Ramos (cell line): ENCODE measurements around the gene CSNK1D.
"Not testable (repeated sequence)": the region's sequence is repeated elsewhere in the genome, so short reads cannot be mapped to it uniquely, and the experiment has no call there.

Experiments
- in situ Hi-C: fragments of 300-500 bp; cut with MboI; formaldehyde crosslinking; loops from one replicate; pipeline ENCODE4 v1.14.3; 2022; ENCODE audit warnings: low sequenced_read_pairs; ENCODE audit not compliant: unreplicated experiment

CSNK1D gene

DNA sequence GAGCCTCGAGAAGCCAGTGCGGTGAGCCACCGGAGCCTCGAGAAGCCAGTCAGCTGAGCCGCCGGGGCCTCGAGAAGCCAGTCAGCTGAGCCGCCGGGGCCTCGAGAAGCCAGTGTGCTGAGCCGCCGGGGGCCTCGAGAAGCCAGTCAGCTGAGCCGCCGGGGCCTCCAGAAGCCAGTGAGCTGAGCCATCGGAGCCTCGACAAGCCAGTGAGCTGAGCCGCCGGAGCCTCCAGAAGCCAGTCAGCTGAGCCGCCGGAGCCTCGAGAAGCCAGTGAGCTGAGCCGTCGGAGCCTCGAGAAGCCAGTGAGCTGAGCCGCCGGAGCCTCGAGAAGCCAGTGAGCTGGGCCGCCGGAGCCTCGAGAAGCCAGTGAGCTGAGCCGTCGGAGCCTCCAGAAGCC, 18.8 kb downstream of the CSNK1D start:
- in situ Hi-C loops, result not testable (repeated sequence)

DNA sequence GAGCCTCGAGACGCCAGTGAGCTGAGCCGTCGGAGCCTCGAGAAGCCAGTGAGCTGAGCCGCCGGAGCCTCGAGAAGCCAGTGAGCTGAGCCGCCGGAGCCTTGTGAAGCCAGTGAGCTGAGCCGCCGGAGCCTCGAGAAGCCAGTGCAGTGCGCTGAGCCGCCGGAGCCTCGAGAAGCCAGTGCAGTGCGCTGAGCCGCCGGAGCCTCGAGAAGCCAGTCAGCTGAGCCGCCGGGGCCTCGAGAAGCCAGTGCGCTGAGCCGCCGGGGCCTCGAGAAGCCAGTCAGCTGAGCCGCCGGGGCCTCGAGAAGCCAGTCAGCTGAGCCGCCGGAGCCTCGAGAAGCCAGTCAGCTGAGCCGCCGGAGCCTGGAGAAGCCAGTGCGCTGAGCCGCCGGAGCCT, 19.4 kb downstream of the CSNK1D start:
- in situ Hi-C loops, result not testable (repeated sequence)

DNA sequence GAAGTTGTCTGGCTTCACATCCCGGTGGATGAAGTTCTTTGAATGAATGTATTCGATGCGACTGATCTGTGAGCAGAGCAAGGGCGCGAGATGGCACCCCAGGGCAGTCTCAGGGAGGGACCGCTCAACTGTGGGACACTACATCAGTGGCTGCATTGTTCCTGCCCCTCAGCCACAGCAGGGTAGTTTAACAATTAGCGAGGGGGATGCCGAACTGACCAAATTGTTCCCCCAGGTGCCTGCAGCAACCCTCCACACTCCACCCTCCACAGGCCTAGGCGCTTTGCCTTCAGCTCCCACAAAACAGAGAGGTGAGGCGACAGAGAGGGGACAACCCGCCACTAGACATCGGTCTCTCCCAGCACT, 20.3 kb downstream of the CSNK1D start:
- in situ Hi-C loops, result no loop called here

DNA sequence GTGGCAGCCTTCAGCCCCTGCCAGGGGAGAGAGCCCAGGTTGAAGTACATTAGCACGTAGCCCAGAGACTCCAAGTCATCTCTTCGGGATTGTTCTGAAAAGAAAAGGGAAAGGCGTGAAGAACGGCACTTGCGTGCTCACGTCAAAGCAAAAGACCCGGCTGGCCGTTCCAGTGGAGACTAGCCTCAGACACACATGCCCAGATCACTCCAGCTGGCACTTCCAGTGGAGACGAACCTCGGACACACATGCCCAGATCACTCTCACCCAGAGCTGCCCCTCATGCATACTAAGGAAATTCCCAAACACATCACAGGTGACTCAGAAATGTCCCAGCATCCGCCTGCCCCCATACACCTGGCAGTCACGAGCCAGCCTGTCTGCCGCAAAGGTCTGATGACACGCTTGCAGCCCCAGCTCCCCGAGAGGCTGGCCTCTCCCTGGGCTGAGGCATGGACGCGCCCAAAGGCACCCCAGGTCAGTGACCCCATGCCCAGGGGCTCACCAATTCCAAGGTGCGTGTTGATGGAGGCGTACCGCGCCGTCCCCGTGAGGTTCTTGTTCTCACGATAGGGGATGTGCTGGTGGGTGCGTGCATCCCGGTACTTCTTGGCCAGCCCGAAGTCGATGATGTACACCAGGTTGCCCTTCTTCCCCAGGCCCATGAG, 20.9 kb downstream of the CSNK1D start:
- in situ Hi-C loops, result no loop called here

DNA sequence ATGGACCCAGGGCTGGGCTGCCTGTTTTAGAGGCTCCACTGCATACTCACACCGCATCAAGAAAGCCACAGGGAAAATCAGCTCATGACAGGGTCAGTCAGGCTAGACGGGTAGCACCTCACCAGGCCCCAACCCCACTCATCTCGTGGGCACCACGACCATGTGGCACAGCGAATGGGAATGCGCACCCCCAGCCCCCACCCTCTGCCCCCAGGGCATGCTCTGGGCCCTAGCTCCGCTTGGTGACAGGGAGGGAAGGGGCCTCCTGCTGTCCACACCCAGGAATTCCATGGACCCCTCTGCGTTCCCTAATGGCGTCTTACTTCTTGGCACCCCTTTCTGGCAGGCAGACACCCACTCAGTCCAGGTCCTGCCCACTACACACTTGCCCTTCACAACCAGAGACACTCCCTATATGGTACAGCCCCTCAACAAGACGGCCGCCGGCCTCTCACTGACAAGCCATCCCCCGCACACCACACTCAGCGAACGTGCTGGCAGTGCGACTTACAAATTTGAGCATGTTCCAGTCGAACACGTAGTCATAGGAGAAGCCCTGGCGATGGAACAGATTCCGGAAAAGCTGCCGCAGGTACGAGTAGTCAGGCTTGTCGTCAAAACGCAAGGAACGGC, 22.5 kb downstream of the CSNK1D start:
- in situ Hi-C loops, result no loop called here

DNA sequence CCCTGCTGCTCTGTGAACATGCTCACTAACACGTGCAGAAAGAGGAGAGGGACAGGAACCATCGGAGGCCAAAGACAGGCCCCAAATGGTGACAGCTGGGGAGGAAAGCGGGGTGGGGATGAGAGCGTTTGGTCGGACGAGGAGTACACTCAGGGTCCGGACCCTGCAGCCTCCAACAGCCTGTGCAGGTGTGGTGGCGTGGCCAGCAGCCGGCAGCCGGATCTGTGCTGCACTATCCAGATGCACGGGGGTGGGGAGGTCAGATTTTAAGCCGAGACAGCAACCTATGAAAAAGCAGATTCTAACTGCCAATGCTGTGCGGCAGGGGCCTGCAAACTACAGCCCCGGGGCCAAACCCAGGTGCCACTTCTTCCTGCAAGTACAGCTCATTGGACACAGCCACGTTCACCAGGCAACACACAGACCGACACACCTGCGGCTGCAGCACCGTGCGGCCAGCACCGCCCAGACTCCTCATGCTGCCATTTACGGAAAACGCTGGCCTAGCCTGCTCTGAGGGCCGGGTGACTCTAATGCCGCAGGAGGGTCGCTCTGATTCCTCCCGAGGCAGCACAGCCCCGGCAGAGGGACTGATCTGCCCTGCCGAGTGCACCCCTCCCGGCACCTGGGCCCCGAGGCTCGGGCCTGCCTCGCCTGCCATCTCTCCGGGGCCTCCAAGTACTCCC, 23.5 kb downstream of the CSNK1D start:
- in situ Hi-C loops, result no loop called here

DNA sequence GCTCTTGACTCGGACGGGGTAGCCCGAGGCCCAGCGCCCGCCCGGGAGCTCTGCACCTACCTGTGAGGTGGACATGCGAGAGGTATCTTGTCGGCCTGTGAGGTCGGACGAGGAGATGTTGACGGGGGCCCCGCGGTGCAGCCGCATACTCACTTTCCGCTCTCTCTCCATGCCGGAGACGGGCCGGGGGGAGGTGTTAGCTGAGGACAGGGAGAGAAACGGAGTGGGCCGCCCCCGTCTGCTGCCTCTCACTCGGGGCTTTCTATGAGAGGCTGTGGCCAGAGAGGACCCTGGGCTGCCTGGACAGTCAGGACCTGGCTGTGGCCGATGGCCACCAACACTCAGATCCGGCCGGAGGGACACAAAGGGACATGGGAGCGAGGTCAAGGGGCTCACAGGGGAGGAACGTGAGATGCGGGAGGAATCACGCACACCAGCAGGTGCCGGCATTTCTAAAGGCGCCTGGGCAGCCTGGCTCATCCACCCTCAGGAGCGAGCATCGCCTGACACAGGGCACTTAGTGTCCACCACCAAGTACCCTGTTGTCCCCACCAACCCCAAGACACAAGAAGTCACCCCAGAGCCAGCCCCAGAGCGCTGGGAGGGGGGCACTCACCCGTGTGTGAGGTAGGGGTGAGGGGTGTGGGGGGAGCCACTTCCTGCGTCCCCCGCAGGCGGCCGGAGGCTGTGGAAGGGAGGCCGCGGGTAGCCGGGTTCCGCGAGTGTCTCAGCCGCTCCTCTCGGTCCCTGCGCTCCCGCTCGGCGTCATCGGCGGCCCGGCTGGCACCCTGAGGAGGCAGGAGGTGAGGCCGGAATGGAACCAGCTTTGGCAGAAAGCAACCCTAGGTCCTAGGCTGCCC, 24.5 kb downstream of the CSNK1D start:
- in situ Hi-C loops, result no loop called here

DNA sequence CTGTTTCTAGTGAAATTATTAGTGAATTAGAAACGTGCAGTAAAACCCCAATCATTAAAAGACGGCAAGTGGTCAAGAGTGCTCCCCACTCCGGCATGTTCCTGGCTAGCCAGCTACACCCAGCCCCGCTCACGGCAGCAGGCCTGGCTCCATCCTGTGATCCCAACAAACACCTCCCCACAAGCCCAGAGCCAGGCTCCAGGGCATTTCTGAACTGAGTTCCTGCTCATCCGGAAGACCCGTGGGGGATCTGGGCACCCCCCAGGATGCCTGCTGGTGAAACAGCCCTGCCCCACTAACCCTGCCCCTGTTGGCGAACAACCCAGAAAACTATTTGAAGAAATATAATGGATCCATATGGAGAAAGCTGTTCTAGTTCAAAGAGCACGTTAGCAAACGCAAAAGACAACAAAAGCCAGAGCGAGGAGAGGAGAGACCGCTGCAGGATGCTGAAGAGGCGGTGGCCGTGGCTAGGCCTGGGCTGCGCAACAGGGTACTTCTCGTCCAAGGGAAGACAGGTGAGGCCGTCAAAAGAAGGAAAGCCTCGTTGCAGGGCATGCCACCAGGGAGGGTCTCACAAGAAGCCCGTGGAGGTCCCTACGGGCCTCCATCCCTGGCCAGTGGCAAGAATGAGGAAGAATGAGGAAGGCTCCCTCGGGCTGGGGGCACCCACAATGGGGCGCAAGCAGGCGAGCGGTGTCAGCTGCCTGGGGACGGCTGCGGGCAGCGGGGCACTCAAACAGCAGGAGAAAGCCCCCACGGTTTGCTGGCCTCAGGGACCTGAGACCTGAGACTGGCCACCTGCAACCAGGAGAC, 25.4 kb downstream of the CSNK1D start:
- in situ Hi-C loops, result no loop called here

DNA sequence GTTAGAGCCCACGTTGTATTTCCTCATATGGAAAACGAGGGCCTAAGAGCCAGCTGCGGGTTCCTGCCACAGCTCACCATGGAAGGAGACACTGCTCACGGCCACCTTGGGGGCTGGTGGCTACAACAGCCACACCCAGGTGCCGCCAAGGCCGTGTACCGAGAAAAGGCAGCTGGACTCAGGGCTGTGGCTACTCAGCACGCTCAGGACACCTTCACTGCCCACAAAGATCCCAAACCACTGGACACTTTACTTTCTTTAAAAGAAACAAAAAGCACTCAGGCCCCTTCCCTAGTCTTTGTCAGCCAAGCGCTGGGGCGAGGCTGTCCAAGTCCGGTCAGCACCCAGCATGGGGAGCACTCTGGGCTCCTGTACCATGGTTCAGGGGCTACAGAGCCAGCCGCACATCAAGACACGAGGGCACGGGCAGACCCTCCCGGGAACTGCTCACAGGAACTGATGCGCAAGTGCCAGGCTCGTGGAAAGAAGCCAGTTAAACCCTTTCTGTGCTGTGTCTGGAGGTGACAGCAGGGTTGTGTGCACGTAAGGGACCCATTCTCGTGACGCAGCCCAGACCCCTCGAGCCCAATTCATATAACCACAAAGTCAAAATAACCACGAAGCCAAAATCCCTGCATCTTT, 26.2 kb downstream of the CSNK1D start:
- in situ Hi-C loops, result no loop called here

DNA sequence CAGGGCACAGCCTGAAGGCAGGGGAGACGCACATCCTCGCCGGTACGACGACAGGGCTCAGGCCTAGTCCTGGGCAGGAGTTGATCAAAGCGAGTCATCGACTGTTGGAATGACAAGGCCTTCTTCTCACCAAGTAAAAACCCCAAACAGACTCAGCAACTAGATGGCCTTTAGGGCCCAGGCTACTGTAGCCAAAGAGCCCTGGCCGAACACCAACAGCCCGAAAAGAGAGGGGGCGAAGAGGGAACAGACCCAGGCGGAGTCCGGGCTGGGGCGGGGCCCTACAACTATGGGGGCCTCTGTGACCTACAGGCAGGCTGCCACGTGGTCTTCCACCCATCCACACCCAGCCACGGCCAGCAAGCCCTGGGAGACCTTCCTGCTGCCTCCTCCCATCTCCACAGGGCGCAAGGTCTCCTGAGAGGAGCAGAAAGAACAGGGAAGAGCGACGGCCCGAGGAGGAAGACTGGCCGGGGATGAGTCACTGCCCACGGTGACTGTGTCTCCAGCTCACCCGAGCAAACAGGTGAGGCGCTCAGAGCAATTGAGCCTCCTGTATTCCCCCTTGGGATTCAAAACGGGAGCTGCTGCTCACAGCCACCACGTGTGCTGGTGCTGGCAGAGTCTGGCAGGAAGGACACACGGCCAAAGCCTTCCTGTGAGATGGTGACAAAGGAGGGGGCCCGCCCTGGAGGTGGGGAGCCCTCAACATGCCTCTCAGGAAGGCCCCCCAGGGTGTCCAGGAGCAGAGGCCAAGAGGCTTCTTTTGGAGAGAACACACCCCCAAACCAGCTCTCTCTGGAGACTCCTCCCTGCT, 26.9 kb downstream of the CSNK1D start:
- in situ Hi-C loops, result no loop called here

DNA sequence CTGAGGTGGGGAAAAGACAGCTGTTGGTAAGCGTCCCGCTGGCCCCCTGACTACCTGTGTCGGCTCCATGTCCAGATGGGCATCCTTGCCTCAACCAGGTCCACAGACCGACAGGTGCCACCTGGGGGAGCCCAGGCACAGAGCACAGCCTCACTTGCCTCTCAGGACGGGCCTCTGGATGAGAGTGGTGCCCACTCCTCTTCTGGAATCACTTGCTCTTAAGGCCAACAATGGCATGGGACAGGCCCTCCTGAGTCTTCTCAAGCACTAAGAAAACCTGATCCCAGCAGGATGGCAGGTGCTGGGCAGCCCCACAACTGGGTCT, 27.5 kb downstream of the CSNK1D start:
- in situ Hi-C loops, result no loop called here

DNA sequence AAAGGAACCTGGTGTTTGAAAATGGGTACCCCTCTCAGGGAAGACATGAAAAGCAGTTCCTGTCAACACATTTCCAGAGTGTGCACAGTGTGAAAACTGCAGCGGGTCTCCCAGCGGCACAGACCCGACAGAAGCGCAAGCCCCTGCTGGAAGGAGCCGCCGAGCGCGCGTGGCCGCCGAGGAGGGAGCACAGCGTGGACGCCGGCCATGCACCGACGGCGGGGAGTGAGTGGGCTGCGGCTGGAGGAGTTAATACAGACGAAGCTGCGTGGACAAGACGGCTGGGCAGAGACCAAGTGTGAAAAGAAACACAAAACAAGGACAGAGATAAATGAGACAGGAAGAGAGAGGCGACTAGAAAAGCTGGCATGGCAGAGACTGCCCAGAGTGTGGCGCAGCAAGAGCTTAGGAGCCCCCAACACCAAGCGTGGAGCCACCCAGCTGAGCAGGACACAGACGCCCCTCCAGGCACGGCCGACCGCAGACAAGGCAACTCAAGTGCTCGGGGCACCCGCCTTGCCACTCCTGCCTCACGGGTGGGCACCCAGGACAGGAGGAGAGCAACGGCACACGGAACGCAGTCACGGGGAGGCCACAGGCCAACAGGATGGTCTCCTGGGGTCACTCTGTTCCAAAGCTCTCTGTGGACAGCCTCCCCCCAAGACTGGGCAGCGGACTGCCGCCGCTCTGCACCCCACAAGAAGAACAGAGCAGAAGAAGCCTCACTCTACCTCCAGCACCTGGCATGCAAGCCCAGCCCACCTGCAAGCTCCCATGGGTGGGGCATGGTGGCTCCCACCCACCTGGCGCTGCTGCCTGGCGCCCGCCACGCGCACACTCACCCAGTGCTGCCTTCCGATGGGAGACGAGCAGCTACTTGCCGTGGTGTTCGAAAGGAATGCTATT, 28.1 kb downstream of the CSNK1D start:
- in situ Hi-C loops, result no loop called here

DNA sequence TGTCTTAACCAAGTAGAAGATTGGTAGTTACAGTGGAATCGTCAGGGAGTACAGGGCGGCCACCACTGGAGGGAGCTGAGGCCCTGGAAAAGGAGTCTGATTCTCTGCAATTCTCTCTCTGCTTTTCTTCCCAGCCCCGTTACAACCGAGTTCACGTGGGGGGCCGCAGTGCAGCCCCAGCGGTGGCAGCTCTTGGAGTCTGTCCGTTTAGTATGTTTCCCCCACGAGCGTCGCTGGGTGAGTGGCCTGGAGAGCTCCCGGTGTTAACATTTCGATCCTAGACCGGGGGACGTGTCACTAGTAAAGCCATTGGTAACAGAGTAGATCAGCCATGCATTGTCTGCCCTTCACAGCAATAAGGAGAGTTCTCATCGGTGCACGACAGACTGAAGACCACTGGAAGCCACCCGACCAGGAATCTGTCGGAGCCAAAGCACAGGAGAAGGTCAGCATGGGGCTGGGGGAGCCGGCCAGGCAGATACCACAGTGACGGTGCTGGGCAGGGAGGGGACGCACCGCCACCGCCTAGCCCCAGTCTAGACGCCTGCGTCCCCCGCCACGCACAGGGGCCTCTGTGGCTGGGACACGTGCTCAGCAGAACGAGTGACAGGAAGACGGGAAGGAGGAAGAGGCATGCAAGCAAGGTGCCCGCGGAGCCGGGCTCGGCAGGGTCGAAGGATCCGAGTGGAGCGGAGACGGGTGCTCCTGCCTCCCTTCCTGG, 28.9 kb downstream of the CSNK1D start:
- in situ Hi-C loops, result no loop called here

DNA sequence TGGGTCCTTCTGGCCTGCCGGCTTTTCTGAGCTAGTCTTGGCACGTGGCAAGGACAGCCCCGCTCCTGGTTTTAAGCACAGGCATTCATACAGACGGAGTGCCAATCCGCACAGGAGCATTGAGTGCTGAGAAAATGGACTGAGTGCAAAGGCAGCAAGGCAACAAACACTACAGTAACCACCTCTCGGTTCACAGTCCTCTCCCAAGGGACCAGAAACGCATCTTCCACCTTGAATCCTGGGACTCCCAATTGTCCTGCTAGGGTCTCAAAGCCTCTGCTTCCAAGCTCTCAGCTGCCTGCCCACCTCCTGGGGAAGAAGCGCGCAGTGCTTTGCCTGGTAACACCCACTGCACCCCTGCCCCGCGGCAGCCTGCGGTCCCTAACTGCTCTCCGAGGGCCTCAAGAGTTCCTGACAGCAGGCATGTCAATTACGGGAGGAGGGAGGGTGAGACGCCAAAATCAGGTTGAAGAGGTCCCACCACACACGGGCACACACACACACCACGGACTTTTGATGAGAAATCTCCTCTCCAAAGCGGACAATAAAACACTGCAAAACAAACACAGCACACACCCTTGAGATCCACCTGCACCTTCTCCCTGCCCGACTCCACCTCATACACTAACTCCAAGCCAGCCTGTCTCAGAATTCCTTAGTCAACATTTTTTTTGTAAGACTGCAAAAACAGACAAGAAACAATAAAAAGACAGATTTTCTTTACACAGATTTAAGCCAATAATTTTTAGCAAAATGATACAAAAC, 29.7 kb downstream of the CSNK1D start:
- in situ Hi-C loops, result no loop called here

DNA sequence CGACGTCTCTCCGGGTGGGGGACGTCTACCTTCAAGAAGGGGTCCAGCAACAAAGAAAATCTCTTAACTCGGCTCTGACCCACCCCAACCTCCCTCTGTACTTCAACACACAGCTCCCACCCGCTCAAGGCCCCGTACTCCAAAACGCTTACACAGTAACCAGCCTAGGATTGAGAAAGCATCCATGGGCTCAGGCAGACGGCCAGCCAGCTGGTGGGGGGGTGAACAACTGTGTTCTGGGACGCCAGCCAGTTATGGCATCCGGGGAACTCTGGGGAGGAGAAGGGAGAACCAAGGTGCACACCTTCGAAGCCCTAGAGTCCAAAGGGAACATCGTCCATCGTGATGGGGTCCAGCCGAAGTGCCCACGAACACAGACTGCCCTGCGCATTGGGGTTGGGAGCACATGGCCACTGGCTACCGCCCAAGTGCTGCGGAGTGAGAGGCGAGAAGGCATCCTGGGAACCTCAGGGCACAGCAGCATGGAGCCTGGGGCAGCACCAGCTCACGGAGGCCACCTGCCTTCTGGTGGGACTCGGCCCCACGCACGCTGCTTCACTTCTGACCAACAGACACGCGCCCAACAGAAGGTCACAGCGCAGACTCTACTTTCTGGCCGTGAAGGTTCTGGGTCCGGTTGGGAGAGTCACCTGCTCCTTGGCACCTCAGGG, 30.4 kb downstream of the CSNK1D start:
- in situ Hi-C loops, result no loop called here

DNA sequence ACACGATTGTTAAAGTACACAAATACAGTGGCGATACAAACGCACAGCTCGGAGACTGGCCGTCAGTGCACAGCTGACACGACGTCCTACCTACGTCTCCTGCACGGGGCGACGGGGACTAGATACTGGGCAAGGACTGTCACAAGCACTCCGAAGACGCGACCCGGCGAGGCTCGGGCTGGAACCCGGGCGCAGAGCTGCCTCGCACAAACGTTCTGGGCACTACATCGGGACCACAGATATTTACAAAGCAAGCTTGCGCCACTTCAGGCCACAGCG, 30.9 kb downstream of the CSNK1D start:
- in situ Hi-C loops, result no loop called here
